Neural progenitor cell (in vitro differentiated cells): ENCODE data around the gene MED31. TPM values are rescaled to one million over a fixed set of nuclear protein-coding genes. Genes with fewer than 3 reads are reported as not detected.
"Not testable (repeated sequence)": the region's sequence is repeated elsewhere in the genome, so short reads cannot be mapped to it uniquely, and the experiment has no call there.

Source experiments
- DNase-seq: peaks from one replicate; pipeline ENCODE4 v3.0.0-alpha.2; 2016; ENCODE audit warnings: low spot score
- H2AFZ ChIP-seq: fragments of 200-600 bp; sonication (generic); replicated peaks from 2 replicates; pipeline ENCODE4 v1.6.1; 2016; ENCODE audit warnings: antibody characterized with exemption
- H3F3A ChIP-seq: fragments of 200-600 bp; sonication (generic); 2 replicates; pipeline ENCODE4 v1.6.1; 2016; ENCODE audit warnings: antibody characterized with exemption, low read depth
- H3K27ac ChIP-seq: fragments of 200-600 bp; sonication (generic); 2 replicates; pipeline ENCODE4 v1.5.1; 2016; ENCODE audit warnings: mild to moderate bottlenecking
- H3K27me3 ChIP-seq: fragments of 200-600 bp; sonication (generic); 2 replicates; pipeline ENCODE4 v1.6.1; 2016; ENCODE audit warnings: mild to moderate bottlenecking, moderate library complexity
- H3K36me3 ChIP-seq: fragments of 200-600 bp; sonication (generic); 2 replicates; pipeline ENCODE4 v1.5.1; 2016
- H3K4me1 ChIP-seq: fragments of 200-600 bp; sonication (generic); 2 replicates; pipeline ENCODE4 v1.6.1; 2016; ENCODE audit warnings: mixed run types
- H3K4me2 ChIP-seq: fragments of 200-600 bp; sonication (generic); 2 replicates; pipeline ENCODE4 v1.6.1; 2016
- H3K4me3 ChIP-seq: fragments of 200-600 bp; sonication (generic); 2 replicates; pipeline ENCODE4 v1.5.1; 2016
- H3K79me2 ChIP-seq: fragments of 200-600 bp; sonication (generic); 2 replicates; pipeline ENCODE4 v1.6.1; 2016; ENCODE audit warnings: low read depth
- H3K9ac ChIP-seq: fragments of 200-600 bp; sonication (generic); 2 replicates; pipeline ENCODE4 v1.6.1; 2016
- H3K9me3 ChIP-seq: fragments of 200-600 bp; sonication (generic); 2 replicates; pipeline ENCODE4 v1.5.1; 2016; ENCODE audit warnings: low read depth
- H4K20me1 ChIP-seq: fragments of 200-600 bp; sonication (generic); 2 replicates; pipeline ENCODE4 v1.6.1; 2016; ENCODE audit warnings: low read depth
- H3K27ac Mint-ChIP-seq: 3 replicates; pipeline ENCODE4 v1.8.0; 2021; ENCODE audit warnings: mixed read lengths
- H3K27me3 Mint-ChIP-seq: 2 replicates; pipeline ENCODE4 v1.8.0; 2022; ENCODE audit warnings: low read depth, mild to moderate bottlenecking, inconsistent platforms, moderate library complexity, mixed read lengths; ENCODE audit not compliant: insufficient read depth
- H3K36me3 Mint-ChIP-seq: 3 replicates; pipeline ENCODE4 v1.8.0; 2021; ENCODE audit warnings: mixed read lengths
- H3K4me1 Mint-ChIP-seq: 3 replicates; pipeline ENCODE4 v1.8.0; 2021; ENCODE audit warnings: mixed read lengths
- H3K4me3 Mint-ChIP-seq: 3 replicates; pipeline ENCODE4 v1.8.0; 2021; ENCODE audit warnings: mild to moderate bottlenecking, moderate library complexity, mixed read lengths
- H3K9me3 Mint-ChIP-seq: 3 replicates; pipeline ENCODE4 v1.8.0; 2020; ENCODE audit warnings: mixed read lengths
- EZH2 ChIP-seq: fragments of 200-600 bp; sonication (generic); IDR thresholded peaks from 2 replicates; pipeline ENCODE4 v1.6.1; 2017; ENCODE audit warnings: antibody characterized with exemption, mild to moderate bottlenecking, moderate library complexity
- EZH2phosphoT487 ChIP-seq: fragments of 200-600 bp; sonication (generic); IDR thresholded peaks from 2 replicates; pipeline ENCODE4 v1.6.1; 2017; ENCODE audit warnings: antibody characterized with exemption
- total RNA-seq: library from RNA; depleted of rRNA; stranded (reverse); fragments of >200 nt; gene quantifications from 2 replicates; pipeline ENCODE4 v1.2.3, GENCODE V29; 2015; ENCODE audit warnings: low replicate concordance
- TF ChIP-seq, protein P1 (sequence below): fragments of 200-600 bp; sonication (generic); IDR thresholded peaks from 2 replicates; pipeline ENCODE4 v1.5.1; 2017; ENCODE audit warnings: antibody characterized with exemption, mild to moderate bottlenecking

The MED31 gene
- total RNA-seq, 1 donor from 2014 or later, result 35.7 TPM

DNA sequence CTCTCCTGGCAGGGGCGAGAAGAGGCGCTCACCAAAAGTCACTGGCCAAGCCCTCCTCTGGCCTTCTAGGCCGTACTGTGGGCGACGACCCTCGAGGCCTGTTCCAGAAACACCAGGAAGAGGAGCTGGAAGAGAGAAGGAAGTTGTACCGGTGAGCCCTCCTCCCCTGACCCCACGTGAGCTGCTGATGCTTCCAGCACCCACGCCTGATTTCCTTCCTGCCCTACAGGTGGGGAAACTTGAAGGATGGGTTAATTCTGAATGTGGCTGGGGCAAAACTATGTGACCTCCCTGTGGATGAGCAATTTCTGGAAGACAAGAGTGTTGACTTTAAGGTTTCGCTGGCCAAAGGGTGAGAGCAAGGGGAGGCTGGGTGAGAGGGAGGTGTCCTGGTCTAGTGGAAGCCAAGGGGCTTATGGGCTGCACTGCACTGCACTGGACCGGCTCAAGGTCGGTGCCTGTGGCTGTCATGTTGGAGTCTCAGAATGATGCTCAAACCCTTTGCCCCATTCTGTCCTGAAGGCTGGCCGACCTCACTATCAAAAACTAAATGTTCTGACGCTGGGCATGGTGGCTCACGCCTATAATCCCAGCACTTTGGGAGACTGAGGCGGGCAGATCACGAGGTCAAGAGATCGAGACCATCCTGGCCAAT, 6.4 kb upstream of the MED31 start:
- peaks cover 26% of the 10 kb centered on the region for H3K4me1 Mint-ChIP-seq
- H3F3A ChIP-seq, result peaks cover 20% of the 10 kb centered on the region
- H3K27ac ChIP-seq, result no peak overlapping the region
- H3K4me2 ChIP-seq, result no peak overlapping the region
- peaks cover 8% of the 10 kb centered on the region for H4K20me1 ChIP-seq
- H3K4me3 Mint-ChIP-seq, result peak overlapping the region; percentile 75
- H3K9me3 Mint-ChIP-seq, result peaks cover 2% of the 10 kb centered on the region
- no peaks in the 10 kb centered on the region for H3K36me3 ChIP-seq
- peaks cover 56% of the 10 kb centered on the region for H3K27me3 Mint-ChIP-seq
- no peak overlapping the region for H3K9ac ChIP-seq
- H3K79me2 ChIP-seq, result peaks cover 5% of the 10 kb centered on the region
- H3K4me3 ChIP-seq, result peak overlapping the region; percentile 44
- no peaks in the 10 kb centered on the region for H3K9me3 ChIP-seq
- no peak overlapping the region for H2AFZ ChIP-seq
- H3K4me1 ChIP-seq, result peaks cover 27% of the 10 kb centered on the region
- no peak for DNase-seq
- no peak overlapping the region for H3K27ac Mint-ChIP-seq
- peaks cover 1% of the 10 kb centered on the region for H3K36me3 Mint-ChIP-seq
- H3K27me3 ChIP-seq, result peaks cover 80% of the 10 kb centered on the region
- TF ChIP-seq EZH2 (no peak), EZH2phosphoT487 (no peak)
- TF ChIP-seq, protein P1, sequence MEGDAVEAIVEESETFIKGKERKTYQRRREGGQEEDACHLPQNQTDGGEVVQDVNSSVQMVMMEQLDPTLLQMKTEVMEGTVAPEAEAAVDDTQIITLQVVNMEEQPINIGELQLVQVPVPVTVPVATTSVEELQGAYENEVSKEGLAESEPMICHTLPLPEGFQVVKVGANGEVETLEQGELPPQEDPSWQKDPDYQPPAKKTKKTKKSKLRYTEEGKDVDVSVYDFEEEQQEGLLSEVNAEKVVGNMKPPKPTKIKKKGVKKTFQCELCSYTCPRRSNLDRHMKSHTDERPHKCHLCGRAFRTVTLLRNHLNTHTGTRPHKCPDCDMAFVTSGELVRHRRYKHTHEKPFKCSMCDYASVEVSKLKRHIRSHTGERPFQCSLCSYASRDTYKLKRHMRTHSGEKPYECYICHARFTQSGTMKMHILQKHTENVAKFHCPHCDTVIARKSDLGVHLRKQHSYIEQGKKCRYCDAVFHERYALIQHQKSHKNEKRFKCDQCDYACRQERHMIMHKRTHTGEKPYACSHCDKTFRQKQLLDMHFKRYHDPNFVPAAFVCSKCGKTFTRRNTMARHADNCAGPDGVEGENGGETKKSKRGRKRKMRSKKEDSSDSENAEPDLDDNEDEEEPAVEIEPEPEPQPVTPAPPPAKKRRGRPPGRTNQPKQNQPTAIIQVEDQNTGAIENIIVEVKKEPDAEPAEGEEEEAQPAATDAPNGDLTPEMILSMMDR, result no peak

GRCh38 chr17:6656797-6657632, 5.6 kb upstream of the MED31 start:
- peak overlapping the region; percentile 81 for H3K4me2 ChIP-seq

GRCh38 chr17:6655732-6656361, 4.4 kb upstream of the MED31 start:
- Histone ChIP-seq H3K4me1 (peaks cover 33% of the 10 kb centered on the region), H3K27me3 (peaks cover 77% of the 10 kb centered on the region), H3K79me2 (peaks cover 14% of the 10 kb centered on the region), H3F3A (peaks cover 26% of the 10 kb centered on the region), H3K4me2 (peak overlapping the region; percentile 90), H3K4me3 (peak overlapping the region; percentile 81)
- not testable (repeated sequence) for DNase-seq, H3K27ac ChIP-seq, H3K9ac ChIP-seq, H3K9me3 ChIP-seq, H3K27ac Mint-ChIP-seq, H3K36me3 ChIP-seq, H3K9me3 Mint-ChIP-seq, H2AFZ ChIP-seq, H4K20me1 ChIP-seq, H3K36me3 Mint-ChIP-seq
- peaks cover 36% of the 10 kb centered on the region for H3K4me1 Mint-ChIP-seq
- TF ChIP-seq EZH2, result peak; percentile 70
- peak overlapping the region; percentile 85 for H3K4me3 Mint-ChIP-seq
- H3K27me3 Mint-ChIP-seq, result peaks cover 50% of the 10 kb centered on the region

More at GRCh38 chr17:6656797-6657632, 5.6 kb upstream of the MED31 start:
- H4K20me1 ChIP-seq, H3K9ac ChIP-seq, H3K27ac ChIP-seq, H3K36me3 ChIP-seq, H3K36me3 Mint-ChIP-seq, H3K27ac Mint-ChIP-seq, H2AFZ ChIP-seq, H3K9me3 Mint-ChIP-seq, H3K9me3 ChIP-seq: not testable (repeated sequence)
- peaks cover 10% of the 10 kb centered on the region for H3K79me2 ChIP-seq
- Mint-ChIP-seq H3K4me1 (peaks cover 33% of the 10 kb centered on the region), H3K27me3 (peaks cover 57% of the 10 kb centered on the region), H3K4me3 (peak overlapping the region; percentile 75)
- peaks cover 20% of the 10 kb centered on the region for H3F3A ChIP-seq
- peak overlapping the region; percentile 44 for H3K4me3 ChIP-seq
- peak; percentile 31 for TF ChIP-seq EZH2
- peaks cover 84% of the 10 kb centered on the region for H3K27me3 ChIP-seq
- peak; percentile 33 for DNase-seq
- H3K4me1 ChIP-seq, result peaks cover 33% of the 10 kb centered on the region
